Breast epithelium (tissue), 3 donors: ENCODE data around the gene C3orf38.

Experiments used
- POLR2AphosphoS5 ChIP-seq, 3 donors: sonication (generic); formaldehyde crosslinking; IDR thresholded peaks; one replicate each; pipeline ENCODE4 v1.6.1; 2017; ENCODE audit warnings: antibody characterized with exemption in 3 of 3
- TF ChIP-seq, protein P1 (sequence below), 3 donors: fragments of 450-650 bp; IDR thresholded peaks; one replicate each; pipeline ENCODE4 v1.5.1; 2016 to 2017; ENCODE audit warnings: antibody characterized with exemption in 3 of 3, mild to moderate bottlenecking in 3 of 3, moderate library complexity in 3 of 3

DNA sequence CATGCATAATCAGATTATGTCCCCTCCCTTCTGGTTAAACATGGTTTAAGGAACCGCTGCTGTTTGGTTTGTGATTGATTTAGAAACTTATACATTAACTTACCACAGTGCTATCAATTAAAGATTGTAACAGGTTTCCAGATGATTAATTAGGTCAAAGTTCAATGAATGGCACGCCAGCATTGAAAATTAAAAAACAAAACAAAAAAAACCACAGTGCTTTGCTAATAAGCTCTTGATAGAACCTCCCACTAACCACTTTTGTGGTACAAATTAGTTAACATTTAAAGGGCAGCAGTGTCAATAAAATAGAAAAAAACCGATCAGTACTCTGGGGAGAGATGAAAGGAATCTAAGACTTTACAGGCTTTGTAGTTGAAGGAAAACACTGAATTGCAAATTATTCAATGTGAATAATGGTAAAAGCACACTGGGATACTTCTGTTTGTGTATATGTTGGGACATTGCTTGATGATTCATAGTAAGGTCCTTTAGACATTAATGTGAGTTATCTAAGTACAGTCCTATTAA lies 7.6 kb upstream of the C3orf38 start:
- TF ChIP-seq, protein P1, sequence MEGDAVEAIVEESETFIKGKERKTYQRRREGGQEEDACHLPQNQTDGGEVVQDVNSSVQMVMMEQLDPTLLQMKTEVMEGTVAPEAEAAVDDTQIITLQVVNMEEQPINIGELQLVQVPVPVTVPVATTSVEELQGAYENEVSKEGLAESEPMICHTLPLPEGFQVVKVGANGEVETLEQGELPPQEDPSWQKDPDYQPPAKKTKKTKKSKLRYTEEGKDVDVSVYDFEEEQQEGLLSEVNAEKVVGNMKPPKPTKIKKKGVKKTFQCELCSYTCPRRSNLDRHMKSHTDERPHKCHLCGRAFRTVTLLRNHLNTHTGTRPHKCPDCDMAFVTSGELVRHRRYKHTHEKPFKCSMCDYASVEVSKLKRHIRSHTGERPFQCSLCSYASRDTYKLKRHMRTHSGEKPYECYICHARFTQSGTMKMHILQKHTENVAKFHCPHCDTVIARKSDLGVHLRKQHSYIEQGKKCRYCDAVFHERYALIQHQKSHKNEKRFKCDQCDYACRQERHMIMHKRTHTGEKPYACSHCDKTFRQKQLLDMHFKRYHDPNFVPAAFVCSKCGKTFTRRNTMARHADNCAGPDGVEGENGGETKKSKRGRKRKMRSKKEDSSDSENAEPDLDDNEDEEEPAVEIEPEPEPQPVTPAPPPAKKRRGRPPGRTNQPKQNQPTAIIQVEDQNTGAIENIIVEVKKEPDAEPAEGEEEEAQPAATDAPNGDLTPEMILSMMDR (IDR thresholded peaks at IDR 0.05), result no peak
- no peak for TF ChIP-seq POLR2AphosphoS5 (IDR thresholded peaks at IDR 0.05)
